ENCODE measurements around the gene BEND5.

DNA sequence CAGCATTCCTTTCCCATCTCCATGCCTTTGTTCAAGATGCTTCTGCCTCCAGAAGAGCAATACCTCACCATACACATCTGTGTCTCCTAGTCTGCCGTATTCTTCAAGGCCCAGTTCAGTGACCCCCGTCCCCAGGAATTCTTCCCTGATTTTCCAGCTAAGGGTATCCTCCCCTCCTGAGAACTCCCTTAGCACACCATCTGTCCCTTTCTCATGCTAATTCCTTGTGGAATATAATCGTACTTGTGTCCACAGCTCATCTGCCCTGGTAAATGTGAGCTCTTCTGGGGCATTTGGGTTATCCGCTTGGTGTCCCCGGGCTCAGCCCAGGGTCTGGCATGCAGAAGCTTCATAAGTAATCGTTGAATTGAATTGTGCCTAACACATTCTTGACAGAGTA is 40.9 kb downstream of the BEND5 start:
- TF ChIP-seq POLR2A (IDR thresholded peaks at IDR 0.05) (no peak), EP300 (IDR thresholded peaks at IDR 0.05) (no peak)
- TF ChIP-seq, protein P1, sequence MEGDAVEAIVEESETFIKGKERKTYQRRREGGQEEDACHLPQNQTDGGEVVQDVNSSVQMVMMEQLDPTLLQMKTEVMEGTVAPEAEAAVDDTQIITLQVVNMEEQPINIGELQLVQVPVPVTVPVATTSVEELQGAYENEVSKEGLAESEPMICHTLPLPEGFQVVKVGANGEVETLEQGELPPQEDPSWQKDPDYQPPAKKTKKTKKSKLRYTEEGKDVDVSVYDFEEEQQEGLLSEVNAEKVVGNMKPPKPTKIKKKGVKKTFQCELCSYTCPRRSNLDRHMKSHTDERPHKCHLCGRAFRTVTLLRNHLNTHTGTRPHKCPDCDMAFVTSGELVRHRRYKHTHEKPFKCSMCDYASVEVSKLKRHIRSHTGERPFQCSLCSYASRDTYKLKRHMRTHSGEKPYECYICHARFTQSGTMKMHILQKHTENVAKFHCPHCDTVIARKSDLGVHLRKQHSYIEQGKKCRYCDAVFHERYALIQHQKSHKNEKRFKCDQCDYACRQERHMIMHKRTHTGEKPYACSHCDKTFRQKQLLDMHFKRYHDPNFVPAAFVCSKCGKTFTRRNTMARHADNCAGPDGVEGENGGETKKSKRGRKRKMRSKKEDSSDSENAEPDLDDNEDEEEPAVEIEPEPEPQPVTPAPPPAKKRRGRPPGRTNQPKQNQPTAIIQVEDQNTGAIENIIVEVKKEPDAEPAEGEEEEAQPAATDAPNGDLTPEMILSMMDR (IDR thresholded peaks at IDR 0.05), result no peak

Data from ovary (tissue), 3 donors.